ENCODE measurements around the gene CLSTN3.
A peak's percentile ranks its signal among the peaks of the same experiment; 100 is the strongest.

Gene CLSTN3

GRCh38 chr12:7158781-7159609 is 28.8 kb downstream of the CLSTN3 start:
- TF ChIP-seq CTCF (IDR thresholded peaks at IDR 0.05; ENCODE audit: low read depth, low read length), result no peak
- no peak for DNase-seq (ENCODE audit: extremely low read depth, low read depth)

GRCh38 chr12:7160183-7160582 is 30.0 kb downstream of the CLSTN3 start:
- no peak for DNase-seq (ENCODE audit: extremely low read depth, low read depth)
- TF ChIP-seq CTCF (IDR thresholded peaks at IDR 0.05; ENCODE audit: low read depth, low read length), result no peak

- TF ChIP-seq CTCF (IDR thresholded peaks at IDR 0.05; ENCODE audit: low read depth, low read length), result no peak
- DNase-seq (ENCODE audit: extremely low read depth, low read depth), result no peak
These were observed 31.2 kb downstream of the CLSTN3 start for GRCh38 chr12:7161327-7161726.

GRCh38 chr12:7161811-7162210 is 31.6 kb downstream of the CLSTN3 start:
- peak; percentile 47 for DNase-seq (ENCODE audit: extremely low read depth, low read depth)
- no peak for TF ChIP-seq CTCF (IDR thresholded peaks at IDR 0.05; ENCODE audit: low read depth, low read length)

GRCh38 chr12:7162691-7163114 is 32.5 kb downstream of the CLSTN3 start:
- no peak for DNase-seq (ENCODE audit: extremely low read depth, low read depth)
- TF ChIP-seq CTCF (IDR thresholded peaks at IDR 0.05; ENCODE audit: low read depth, low read length), result peak; percentile 46

GRCh38 chr12:7169951-7170350 is 39.8 kb downstream of the CLSTN3 start:
- DNase-seq (ENCODE audit: extremely low read depth, low read depth), result no peak
- TF ChIP-seq CTCF (IDR thresholded peaks at IDR 0.05; ENCODE audit: low read depth, low read length), result no peak

- DNase-seq (ENCODE audit: extremely low read depth, low read depth), result no peak
- no peak for TF ChIP-seq CTCF (IDR thresholded peaks at IDR 0.05; ENCODE audit: low read depth, low read length)
These were observed 41.7 kb downstream of the CLSTN3 start for GRCh38 chr12:7171854-7172253.

All from AG09319 (cell line).